GM21360 (cell line): ENCODE data around the gene PLXDC2.

Experiments used
- ATAC-seq: cut with Tn5 transposase; IDR thresholded peaks from one replicate; pipeline ENCODE4 v1.9.1; 2021; ENCODE audit warnings: mild to moderate bottlenecking, moderate library complexity; ENCODE audit not compliant: unreplicated experiment

The PLXDC2 gene

DNA sequence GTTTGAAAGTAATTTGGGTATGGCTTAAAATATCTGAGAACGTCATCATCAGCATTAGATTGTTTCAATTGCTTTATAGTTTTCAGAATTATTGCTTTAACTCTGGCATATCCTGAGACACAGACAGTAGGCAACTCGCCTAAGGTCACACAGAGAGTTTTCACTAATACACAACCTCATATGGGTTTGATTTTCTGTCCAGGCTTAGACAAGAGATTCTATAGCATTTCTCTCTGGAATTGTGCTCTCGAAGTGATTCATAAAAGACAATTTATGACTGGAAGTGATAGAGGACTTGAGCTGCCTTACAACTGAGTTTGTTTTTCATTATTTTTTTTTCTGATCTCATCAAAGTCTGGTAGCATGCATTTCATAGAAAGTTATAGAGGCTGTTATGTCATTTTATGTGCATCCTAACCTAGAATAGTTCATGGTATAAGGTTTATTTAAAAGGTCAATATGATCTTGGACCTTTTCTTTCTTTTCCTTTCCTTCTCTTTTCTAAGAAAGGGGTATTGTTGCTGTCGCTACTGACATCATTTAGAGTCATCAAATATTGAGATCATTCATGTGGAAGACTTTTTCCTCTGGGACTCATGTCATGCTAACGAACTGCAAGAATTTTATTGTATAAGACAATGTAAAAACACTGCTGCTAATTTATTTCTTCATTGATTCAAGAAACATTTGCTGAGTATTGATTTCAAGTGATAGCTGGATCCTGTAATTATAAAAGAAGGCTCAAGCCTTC is 278.2 kb downstream of the PLXDC2 start:
- ATAC-seq = no peak

DNA sequence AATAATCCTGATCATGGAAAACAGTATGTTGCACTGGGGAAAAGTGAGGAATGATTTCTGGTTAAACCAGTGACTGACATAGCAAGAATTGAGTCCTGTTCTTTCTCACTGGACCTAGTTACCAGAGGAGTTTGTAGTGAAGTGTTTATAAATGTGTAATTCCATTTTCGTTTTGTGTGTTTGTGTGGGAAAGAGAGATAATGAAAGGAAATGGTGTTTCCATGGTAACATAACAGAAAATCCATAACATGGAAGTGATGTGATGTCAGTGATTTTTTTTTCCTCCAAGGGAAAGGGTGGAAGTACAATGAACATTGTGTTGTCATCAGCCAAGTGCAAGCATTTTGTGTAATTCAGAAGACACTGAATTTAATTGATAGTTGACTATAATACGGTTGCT is 283.9 kb downstream of the PLXDC2 start:
- no peak for ATAC-seq

DNA sequence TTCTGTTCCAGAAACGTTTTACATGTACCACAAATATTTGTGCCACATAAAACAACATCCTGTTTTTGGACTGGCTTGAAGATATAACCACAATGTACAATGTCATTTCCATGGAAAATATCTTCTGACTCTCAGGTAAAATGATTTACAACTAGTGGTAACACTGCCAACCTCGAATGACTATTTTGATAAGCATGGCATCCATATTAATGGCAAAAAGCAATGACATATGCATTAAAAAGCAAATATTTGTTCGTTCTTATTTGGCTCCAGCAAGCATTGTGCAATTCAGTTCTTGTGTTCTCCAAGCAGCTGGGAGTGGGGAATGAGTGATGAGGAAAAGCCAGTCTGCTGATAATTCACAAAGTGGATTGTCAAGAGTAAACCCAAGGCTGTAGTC is 289.0 kb downstream of the PLXDC2 start:
- ATAC-seq = no peak

DNA sequence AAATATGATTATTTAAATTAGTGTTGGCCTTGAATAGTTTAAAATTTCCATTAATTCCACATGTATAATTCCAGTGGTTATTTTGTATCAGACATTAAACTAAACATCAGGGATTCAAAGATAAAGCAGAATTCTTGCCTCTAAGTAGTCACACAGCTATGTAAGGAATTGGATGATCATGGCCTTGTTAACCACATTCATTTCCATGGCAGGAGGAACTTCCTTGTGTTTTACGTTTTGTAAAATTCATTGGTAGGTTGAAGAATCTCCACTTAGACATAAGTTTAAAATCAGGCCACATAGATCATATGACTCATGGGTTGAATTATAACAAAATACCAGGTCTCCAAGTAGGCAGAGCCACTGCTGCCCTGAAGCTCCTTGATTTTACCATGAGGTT is 289.7 kb downstream of the PLXDC2 start:
- no peak for ATAC-seq

DNA sequence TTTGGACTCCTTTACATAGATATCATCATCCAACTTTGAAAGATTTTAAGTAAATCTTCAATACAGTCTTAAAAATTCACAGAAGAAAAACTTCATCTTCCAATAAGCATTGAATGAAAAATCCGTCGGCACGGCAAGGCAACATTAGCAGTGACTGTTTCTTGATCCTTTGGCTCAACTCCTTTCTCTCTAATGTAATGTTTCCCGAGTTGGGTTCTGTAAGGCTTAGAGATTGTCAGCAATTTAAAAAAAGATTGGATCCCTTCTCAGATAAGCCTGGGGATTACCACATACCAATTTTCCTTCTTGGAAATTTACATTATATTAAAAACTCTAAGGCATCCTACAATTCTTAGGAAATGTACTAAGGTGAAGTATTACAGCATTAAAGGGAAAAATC is 291.8 kb downstream of the PLXDC2 start:
- ATAC-seq = no peak

DNA sequence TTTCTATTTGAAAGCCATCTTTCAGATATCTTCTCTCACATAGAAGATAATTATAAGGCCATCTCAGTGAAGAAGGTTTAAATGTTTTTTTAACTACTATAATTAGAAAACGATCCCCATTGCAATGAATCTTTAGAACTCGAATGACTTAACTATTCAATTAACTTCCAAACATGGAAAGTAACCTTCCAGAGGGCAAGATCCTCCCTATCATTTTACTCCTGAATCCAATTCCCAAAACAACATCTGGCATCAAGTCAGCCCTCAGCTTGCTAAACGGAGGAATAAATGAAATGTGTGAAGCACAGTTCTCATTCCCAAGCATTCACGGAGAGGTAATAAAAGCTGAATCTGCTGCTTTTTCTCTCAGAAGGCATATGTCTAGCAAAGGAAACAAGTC is 293.4 kb downstream of the PLXDC2 start:
- no peak for ATAC-seq

DNA sequence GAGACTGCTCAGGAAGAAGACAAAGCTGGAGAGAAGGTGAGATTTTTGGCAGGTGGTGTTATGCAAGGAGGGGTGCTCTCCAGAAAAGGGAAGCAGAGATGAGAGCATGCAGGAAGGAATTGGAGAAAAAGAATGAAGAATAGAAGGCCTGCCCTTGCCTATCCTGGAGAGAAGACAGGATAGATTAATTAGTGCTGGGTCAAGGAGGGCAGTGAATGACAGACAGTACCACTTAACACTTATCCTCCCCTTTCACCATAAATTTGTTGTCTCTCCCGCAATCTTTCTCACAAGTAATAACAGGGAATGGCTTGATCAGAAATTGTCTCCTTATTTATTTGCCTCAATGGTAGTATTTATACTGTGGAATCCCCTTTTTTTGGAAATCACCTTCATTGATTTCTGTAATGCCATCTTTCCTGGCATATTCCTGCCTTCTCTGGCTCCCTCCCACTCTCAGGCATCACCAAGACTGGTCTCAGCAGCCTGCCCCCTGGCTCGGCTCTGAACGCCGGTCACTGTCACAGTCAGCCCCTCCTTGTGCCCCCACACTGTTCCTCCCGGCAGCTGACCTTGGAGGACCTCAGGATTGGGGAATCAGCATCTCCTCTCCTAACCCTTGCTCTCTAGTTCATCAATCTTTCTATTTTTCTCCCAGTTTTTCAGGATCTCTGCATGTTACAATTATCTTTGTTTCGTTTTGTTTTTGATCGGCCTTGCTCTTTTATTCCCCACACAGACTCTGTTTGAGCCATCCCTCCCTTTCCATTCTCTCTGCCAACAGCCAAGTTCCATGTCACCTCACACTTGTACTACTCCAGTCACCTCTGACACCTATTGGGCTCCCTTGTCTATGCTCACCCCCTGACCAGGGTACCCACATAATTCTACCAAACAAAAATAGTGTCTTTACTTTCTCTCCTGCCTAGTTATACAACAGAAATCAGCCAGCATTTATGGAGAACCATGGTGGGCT is 294.2 kb downstream of the PLXDC2 start:
- ATAC-seq = no peak

DNA sequence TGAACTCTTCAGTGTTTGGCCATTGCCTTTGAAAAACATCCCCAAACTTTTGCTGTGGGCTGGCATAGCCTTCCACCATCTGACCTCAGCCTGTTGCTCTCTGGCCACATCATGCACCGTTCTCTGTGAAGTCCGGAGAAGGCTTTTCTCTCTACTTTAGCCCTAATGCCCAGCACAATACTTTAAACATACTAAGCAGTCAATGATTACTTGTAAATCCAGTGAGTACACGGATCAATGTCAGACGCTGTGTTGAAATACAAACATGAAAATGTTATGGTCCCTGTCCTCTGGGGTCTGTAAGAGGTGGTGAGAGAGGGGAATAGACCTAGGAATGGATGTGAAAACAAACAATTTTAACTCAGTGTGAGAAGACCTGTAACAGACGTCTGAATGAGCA is 297.9 kb downstream of the PLXDC2 start:
- ATAC-seq = no peak

DNA sequence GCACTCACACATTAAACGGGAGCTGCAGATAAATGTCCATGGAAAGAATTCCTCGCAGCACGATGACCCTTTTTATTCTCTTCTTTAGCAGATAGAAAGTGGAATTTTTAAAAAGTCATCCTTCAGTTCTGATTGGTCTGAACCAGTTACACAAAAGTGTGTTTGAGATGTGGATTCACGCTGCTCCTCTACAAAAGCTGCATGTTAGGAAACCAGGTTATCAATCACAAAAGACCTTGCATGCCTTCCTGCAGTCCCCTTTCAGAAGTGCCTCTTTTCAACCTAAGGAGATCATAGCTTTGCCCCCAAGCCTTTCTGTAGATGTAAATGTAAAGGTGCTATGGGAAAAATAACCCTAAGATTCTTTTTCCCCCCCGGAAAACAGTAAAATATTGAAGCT is 299.7 kb downstream of the PLXDC2 start:
- no peak for ATAC-seq

DNA sequence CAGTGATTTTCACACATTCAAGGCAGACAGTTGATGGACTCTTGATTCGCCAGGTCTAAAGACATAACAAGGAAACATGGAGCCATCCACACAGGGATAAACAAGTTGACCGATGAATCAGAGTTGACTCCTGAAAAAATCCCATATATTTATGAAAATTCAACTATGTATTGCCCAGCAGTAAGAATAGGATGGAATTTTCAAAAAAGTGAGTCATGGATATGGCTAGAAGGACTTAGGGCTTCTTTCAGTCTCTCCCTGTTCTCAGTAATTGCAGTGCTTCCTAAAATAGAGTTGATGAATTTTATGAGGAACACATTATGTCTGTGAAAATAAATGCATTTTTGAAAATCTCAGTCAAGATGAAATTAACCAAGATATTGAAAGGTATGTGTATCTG is 301.2 kb downstream of the PLXDC2 start:
- no peak for ATAC-seq

DNA sequence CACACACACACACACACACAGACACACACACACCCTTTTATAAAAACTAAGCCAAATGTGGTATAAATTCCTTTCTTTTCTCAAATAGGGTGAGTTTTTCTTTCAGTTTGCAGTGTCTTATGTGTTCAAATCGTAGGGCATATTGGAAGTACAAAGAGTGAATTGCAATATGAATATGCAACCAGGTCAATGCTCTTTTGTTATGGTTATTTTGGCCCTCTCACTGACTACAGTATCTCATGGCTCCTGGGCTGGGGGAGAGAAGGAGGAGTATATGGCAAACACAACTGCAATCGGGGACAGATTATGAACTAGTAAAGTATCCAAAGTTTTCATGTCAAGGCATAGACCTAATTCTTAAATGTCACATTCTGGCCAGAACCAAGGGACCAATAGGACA is 301.9 kb downstream of the PLXDC2 start:
- ATAC-seq = no peak

DNA sequence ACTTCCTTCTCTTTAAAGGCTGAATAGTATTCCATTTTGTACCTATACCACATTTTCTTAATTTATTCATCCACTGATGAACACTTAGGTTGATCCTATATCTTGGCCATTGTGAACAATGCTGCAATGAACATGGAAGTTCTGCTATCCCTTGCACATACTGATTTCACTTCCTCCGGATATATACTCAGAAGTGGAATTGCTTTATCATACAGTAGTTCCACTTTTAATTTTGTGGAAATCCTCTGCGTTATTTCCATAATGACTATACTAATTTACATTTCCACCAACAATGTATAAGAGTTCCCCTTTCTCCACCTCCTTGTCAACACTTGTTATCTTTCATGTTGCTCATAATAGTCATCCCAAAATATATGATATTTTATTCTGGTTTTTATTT is 312.6 kb downstream of the PLXDC2 start:
- no peak for ATAC-seq

DNA sequence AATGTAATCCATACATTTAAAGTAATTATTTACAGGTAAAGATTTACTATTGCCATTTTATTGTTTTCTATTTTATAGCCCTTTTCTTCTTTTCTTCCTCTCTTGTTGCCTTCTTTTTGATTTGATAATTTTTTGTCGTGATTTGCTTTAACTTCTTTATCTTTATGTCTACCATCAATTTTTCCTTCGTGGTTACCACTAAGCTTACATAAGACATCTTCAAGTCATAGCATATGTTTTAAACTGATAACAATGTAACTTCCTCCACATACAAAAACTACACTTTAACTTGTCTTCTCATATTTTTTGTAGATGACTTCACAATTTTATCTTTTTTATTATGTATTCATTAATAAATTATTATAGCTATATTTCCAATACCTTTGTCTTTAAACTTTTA is 316.6 kb downstream of the PLXDC2 start:
- no peak for ATAC-seq

DNA sequence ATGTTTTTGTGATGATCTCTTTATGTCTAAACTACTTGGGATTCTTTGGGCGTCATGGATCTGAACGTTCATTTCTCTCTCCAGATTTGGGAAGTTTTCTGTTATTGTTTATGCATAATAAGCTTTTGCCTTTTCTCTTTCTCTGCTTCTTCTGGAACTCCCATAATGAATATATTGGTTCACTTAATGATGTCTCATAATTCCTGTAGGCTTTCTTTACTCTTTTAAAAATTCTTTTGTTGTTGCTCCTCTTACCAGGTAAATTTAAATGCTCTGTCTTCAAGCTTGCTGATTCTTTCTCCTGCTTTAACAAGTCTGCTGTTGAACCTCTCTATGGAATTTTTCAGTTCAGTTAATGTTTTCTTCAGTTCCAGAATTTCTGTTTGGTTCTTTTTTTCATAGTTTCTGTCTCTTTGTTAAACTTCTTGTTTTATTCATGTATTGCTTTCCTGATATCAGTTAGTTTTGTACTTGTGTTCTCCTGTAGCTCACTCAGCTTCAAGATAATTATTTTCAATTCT is 317.5 kb downstream of the PLXDC2 start:
- no peak for ATAC-seq

DNA sequence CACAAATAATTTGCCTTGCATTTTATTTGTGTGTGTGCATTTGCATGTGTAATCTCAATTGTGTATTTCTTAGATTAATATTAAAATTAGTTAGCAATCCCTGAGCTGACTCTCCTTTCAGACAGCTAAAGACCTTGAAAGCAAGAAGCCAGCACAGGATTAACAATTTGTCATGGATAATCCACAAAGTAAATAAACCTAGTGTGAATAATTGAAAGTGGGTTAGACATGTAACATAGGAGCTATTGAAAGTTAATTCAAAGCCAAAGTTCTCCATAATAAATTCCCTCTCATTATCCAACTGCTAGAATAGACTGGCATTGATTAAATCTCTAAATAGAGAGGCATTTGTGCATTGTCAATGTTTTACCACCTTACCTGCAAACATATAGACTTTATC is 326.1 kb downstream of the PLXDC2 start:
- no peak for ATAC-seq

DNA sequence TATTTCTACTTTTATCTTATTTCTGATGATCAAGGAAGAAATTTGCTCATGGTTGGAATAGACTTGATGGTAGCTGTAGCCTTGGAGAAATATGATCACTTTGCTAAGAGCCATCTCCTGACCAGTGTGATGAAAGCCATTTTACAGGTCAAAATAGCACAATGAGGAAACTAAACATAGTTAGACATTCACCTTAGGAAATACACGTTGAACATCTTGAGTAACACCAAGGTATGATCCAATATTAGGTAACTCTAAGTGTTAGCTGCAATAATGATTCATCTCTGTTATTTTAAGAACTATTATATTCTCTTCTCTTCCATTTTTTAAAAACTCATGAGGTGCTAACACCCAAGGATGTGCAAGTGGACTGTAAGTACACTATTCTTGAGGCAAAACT is 328.0 kb downstream of the PLXDC2 start:
- no peak for ATAC-seq

DNA sequence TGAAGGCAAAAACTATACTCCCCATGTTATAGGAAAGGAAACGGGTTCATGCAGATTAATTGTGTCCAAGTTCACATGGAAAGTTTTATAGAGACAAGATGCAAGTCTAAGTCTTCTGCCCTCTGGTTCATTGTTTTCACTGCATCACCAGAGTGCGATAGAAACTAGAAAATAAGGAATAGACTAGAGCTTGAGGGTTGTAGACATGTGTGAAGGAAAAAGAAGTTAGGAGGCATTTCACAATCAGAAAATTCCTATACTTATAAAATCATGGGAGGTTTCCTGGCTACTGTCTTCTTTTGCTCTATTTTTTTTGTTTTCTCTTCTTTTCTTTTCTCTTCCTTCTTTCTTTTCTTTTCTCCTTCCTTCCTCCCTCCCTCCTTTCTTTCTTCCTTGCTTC is 329.8 kb downstream of the PLXDC2 start:
- no peak for ATAC-seq

DNA sequence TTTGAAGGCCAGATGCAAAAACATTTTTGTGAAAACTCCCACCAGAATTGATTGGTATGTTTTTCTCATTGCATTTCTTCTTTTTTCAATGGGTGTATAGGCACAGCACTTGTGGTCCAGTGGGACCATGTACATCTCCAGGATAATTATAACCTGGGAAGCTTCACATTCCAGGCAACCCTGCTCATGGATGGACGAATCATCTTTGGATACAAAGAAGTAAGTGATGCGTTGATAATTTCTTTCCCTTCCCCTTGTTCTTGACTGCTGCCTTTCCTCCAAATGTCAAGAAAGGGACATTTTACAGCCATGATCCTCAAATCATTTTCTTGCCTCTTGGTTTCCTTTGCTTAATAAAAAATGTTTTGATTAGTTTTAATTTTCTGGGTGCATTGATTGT is 331.5 kb downstream of the PLXDC2 start:
- ATAC-seq = no peak

DNA sequence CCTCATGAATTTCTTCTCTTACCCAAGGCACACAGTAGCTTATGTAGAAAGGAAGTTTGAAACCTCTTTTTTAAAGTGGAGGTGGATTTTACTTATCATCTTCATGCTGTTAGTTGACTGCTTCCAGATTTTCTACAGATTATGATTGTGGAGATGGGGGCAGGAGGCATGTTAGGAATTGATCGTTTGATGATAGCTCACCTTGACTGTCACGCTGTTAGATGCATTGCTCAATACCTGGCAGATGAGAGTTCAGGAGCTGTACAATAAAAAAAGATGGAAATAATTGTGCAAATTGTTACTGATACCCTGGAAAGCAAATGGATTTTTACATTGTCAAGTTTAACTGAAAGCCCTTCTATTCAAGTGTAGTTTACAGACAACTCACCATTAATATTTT is 340.3 kb downstream of the PLXDC2 start:
- ATAC-seq = no peak

DNA sequence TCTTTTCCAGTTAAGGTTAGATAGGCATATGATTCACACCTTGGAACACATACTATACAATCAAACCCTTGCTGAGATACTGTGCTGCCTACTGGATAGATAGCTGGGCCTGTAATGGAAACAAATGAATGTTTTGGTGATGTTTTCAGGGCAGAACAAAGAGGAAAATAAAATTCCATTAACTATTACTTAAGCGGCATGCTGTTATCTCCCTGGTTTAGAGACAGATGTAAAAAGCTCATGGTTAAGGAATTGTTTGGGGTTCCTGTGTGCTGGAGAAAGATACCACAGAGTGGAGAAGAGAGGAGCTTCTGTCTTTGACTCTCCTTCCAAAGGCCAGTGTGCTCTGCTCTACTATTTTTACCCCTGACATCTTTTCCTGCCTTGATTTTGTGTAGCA is 341.1 kb downstream of the PLXDC2 start:
- no peak for ATAC-seq

DNA sequence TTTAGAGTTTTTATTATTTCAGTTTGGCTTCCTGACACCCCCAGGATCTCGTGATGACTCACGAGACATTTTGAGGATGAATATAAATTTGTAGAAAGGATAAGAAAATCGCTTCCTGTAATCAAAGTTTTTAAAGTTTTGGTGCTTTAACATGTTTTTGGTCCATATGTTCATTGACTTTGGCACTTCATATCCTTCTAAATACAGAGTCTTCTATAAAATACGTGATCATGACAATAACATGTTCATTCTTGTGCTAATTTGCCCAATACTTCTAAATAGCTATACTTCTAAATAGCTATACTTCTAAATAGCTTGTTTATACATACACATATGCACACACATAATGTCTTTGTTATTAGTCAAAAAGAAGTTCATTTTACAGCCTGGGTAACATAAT is 341.9 kb downstream of the PLXDC2 start:
- ATAC-seq = no peak

DNA sequence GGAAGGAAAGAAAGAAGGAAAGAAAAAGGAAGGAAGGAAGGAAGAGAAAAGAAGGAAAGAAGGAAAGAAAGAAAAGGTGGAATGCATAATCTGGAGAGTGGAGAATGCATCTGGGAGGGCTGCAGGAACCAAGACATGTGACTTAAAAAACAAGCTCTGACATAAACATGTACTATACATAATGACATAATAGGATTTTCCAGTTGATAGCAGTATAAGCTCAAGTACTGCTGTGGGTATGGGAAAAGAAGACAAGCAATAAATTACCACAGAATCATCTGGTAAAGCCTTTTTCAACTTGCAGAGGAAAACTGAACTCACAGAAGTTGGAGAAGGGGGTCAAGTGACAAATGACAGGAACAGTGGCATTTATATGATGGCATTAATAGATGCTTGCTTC is 345.9 kb downstream of the PLXDC2 start:
- no peak for ATAC-seq
